ENCODE data around the gene DOCK10. TPM values are rescaled to one million over a fixed set of nuclear protein-coding genes. Genes with fewer than 3 reads are reported as not detected.

Gene DOCK10
- total RNA-seq, 1 donor from 2014 or later, result 9.8 TPM

GRCh38 chr2:224722250-224722649 lies 320.0 kb downstream of the DOCK10 start:
- intact Hi-C loops (cut with DNase I), result no loop called here
- Histone ChIP-seq H3K4me1 (no peaks in the 10 kb centered on the region), H3K27ac (no peak overlapping the region), H3K9me3 (no peaks in the 10 kb centered on the region), H3K36me3 (no peaks in the 10 kb centered on the region), H3K27me3 (no peaks in the 10 kb centered on the region), H3K4me3 (no peak overlapping the region)
- no peak for DNase-seq (ENCODE audit: extremely low spot score in 2 of 2)
- TF ChIP-seq CTCF (IDR thresholded peaks at IDR 0.05), result no peak
- no peak for TF ChIP-seq POLR2A (IDR thresholded peaks at IDR 0.05)
- TF ChIP-seq POLR2AphosphoS5 (IDR thresholded peaks at IDR 0.05; ENCODE audit: insufficient read depth in 1 of 2, low read depth in 1 of 2), result no peak

- Histone ChIP-seq H3K4me3 (no peak overlapping the region), H3K4me1 (peaks cover 6% of the 10 kb centered on the region), H3K27ac (no peak overlapping the region), H3K36me3 (no peaks in the 10 kb centered on the region), H3K27me3 (no peaks in the 10 kb centered on the region), H3K9me3 (no peaks in the 10 kb centered on the region)
- DNase-seq (ENCODE audit: extremely low spot score in 2 of 2), result no peak
- intact Hi-C loops (cut with DNase I), result no loop called here
- no peak for TF ChIP-seq POLR2AphosphoS5 (IDR thresholded peaks at IDR 0.05; ENCODE audit: insufficient read depth in 1 of 2, low read depth in 1 of 2)
- TF ChIP-seq POLR2A (IDR thresholded peaks at IDR 0.05), result no peak
- no peak for TF ChIP-seq CTCF (IDR thresholded peaks at IDR 0.05)
Measured at GRCh38 chr2:224716921-224717320, 325.3 kb downstream of the DOCK10 start.

GRCh38 chr2:224716201-224716600 lies 326.1 kb downstream of the DOCK10 start, which contains the start of gene CCDC195:
Gene CCDC195 (minus strand): TSS chr2:224716365. CDS start chr2:224716365, 0 bp downstream.
- DNase-seq (ENCODE audit: extremely low spot score in 2 of 2), result no peak
- TF ChIP-seq CTCF (IDR thresholded peaks at IDR 0.05) (no peak), POLR2A (IDR thresholded peaks at IDR 0.05) (no peak), POLR2AphosphoS5 (IDR thresholded peaks at IDR 0.05; ENCODE audit: insufficient read depth in 1 of 2, low read depth in 1 of 2) (no peak)
- no peak within 1 kb of the TSS for H3K27ac ChIP-seq
- peaks cover 6% of the 10 kb centered on the region for H3K4me1 ChIP-seq
- no peaks in the 10 kb centered on the region for H3K27me3 ChIP-seq
- H3K36me3 ChIP-seq, result no peaks in the 10 kb centered on the region
- intact Hi-C loops (cut with DNase I), result no loop called here
- H3K4me3 ChIP-seq, result no peak within 1 kb of the TSS
- H3K9me3 ChIP-seq, result no peaks in the 10 kb centered on the region

Small RNA genes lying within 50 kb of the gene (microRNA-seq; reads per million reads assigned to microRNA genes)
- not detected for gene MIR4439 (ENCODE audit: borderline number of aligned reads, borderline replicate concordance)

Small RNA genes lying within 50 kb of the gene (small RNA-seq; reads per million reads assigned to genes)
- gene MIR4439, result not detected

All from vagina (tissue), 2 donors.